Suprapubic skin (tissue), 4 donors: Measurements from ENCODE around the gene LARGE1.

ENCODE experiments used
- POLR2A ChIP-seq, 2 donors: fragments of 450-650 bp; IDR thresholded peaks; one replicate each; pipeline ENCODE4 v1.6.1; 2017; ENCODE audit warnings: antibody characterized with exemption in 2 of 2, mild to moderate bottlenecking in 2 of 2, moderate library complexity in 2 of 2
- POLR2AphosphoS5 ChIP-seq, 3 donors: sonication (generic); formaldehyde crosslinking; IDR thresholded peaks; one replicate each; pipeline ENCODE4 v1.6.1; 2017; ENCODE audit warnings: antibody characterized with exemption in 3 of 3

GRCh38 chr22:33544707-33545106, 375.6 kb downstream of the LARGE1 start:
- TF ChIP-seq POLR2A (IDR thresholded peaks at IDR 0.05): no peak
- no peak for TF ChIP-seq POLR2AphosphoS5 (IDR thresholded peaks at IDR 0.05)
